NB4 (cell line): ENCODE measurements around the gene MICU1.

Experiments
- MAX ChIP-seq: IDR thresholded peaks from 2 replicates; pipeline ENCODE4 v1.6.1; 2011; ENCODE audit warnings: low read depth, low read length
- POLR2A ChIP-seq: IDR thresholded peaks from 2 replicates; pipeline ENCODE4 v1.6.1; 2011; ENCODE audit warnings: mild to moderate bottlenecking; ENCODE audit not compliant: insufficient read length; ENCODE audit errors: extremely low read depth
- TF ChIP-seq, protein P1 (sequence below): IDR thresholded peaks from one replicate; pipeline ENCODE4 v1.5.1; 2012; ENCODE audit warnings: low read depth, low read length

DNA sequence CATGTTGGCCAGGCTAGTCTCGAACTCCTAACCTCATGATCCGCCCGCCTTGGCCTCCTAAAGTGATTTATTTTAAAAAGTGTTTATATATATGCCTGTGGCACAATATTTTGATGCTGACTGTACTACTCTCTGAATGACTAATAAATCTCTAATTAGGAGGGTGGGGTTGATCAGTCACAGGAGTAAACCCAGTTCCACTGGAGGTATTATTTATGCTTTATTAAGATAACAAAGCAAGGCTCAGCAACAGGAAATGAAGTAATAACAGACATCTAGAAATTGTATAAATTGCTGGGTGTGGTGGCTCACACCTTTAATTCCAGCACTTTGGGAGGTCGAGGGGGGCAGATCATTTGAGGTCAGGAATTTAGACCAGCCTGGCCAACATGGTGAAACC is 40.0 kb upstream of the MICU1 start:
- TF ChIP-seq, protein P1, sequence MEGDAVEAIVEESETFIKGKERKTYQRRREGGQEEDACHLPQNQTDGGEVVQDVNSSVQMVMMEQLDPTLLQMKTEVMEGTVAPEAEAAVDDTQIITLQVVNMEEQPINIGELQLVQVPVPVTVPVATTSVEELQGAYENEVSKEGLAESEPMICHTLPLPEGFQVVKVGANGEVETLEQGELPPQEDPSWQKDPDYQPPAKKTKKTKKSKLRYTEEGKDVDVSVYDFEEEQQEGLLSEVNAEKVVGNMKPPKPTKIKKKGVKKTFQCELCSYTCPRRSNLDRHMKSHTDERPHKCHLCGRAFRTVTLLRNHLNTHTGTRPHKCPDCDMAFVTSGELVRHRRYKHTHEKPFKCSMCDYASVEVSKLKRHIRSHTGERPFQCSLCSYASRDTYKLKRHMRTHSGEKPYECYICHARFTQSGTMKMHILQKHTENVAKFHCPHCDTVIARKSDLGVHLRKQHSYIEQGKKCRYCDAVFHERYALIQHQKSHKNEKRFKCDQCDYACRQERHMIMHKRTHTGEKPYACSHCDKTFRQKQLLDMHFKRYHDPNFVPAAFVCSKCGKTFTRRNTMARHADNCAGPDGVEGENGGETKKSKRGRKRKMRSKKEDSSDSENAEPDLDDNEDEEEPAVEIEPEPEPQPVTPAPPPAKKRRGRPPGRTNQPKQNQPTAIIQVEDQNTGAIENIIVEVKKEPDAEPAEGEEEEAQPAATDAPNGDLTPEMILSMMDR: no peak
- no peak for TF ChIP-seq POLR2A
- no peak for TF ChIP-seq MAX
